Activated T-cell treated with anti-CD3 and anti-CD28 coated beads for 1 hour (primary cell): ENCODE results near the gene SDR39U1.

Source experiments
- DNase-seq: peaks from one replicate; pipeline ENCODE4 v3.0.0-alpha.2; 2020; ENCODE audit warnings: low read depth

SDR39U1 gene

DNA sequence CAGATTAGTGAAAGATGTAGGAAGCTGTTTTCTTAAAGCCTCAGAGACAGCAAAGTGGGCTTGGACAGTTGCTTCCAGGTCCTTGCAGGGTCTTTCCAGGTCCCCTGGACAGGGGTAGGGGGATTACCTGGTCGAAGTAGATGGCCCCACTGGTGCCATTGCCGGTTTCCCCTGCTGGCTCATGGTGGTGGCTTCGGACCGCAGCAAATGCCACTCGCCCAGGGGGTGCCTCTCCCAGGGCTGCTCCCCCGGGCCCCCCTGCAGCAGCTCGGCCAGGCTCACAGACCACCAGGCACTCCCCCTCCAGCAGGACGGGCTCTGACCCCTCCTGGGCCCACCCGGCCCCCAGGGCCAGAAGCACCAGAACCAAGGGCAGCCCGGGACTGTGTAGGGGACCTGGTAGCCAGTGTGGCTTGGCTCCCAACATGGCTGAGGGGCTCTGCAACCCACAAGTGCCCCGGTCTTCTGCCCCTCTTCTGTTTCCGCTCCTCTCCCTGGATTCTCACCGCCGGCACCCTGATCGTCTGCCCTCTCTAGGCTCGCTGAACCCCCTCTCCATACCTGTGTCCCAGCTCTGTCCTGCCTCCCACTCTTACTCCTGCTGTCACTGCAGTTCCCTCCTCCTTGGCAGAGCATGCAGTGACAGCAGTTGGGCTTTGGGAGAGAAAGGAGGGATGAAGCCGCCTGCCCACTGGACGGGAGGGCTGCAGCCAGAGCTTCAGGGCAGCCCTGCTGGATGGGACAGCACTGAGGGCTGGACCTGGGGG lies 13.8 kb downstream of the SDR39U1 start:
- no peak for DNase-seq

DNA sequence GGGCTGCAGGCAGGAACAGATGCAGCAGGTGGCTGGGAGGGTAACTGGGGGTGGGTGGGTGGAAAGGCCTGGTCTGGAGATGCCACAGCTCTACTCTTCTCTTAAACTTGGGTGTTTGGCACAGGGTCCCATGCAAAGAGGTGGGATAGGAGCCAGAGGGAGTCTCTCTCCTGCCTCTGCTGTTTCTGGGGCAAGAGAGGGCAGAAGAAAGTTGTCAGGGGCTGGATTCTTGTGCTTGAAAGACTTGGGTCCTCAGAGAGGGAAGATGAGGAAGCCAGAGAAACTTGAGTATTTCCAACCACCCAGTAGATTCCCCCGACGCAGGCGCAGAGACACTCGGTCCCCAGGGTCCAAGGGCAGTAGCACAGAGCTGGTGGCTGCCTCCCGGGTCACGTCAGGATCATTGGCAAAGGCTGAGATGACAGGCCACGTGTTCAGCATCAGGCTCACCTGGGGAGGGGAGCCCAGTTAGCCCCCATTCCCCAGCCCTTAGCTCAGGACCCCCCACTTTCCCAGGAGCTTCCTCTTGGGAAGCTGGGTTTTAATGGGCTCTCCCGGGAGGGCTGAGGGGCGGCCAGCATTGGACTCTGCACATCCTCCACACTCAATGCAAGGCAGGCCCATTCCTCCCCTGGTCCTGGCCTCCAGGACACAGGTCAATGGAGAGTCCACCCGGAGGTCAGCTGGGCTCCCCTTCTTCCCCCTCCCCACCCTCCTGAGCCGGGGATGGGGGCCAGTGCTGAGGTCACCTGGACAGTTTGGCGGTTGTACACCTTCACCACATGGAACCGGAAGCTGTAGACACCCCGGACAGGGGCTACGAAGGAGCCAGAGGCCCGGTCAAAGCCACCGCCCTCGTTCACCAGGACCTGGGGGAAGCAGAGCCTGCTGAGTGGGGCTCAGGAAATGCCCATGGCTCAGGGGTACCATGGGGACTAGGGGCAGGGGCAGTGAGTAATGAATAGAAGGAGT lies 14.8 kb downstream of the SDR39U1 start:
- DNase-seq = no peak

DNA sequence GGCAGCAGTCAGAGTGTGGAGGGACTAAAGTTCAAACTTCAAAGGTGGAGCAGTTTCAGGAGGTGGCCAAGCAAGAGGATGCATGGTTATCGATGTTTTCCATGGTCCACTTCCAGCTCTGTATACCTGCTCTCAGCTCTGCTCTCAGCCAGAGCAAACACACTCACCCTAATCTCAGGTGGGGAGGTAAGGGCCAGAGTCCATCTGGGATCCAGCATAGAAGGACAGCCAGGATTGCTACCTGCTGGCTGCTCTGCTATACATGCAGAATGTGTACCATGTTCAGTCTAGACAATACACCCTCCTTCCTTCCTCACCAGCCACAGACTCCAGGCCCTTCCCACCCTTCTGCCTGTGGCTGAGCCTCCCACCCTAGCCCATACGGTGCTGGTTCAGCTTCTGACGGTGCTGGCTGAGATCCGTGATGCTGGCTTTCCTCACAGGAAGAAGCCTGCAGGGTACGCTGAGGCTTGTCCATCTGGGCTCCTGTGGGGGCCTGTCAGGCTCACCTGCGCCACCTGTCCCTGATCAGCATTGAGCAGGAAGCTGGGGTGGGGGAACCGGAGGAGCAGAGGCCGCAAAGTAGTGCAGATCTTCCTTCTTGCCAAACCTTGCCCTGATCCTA lies 15.6 kb downstream of the SDR39U1 start:
- no peak for DNase-seq

DNA sequence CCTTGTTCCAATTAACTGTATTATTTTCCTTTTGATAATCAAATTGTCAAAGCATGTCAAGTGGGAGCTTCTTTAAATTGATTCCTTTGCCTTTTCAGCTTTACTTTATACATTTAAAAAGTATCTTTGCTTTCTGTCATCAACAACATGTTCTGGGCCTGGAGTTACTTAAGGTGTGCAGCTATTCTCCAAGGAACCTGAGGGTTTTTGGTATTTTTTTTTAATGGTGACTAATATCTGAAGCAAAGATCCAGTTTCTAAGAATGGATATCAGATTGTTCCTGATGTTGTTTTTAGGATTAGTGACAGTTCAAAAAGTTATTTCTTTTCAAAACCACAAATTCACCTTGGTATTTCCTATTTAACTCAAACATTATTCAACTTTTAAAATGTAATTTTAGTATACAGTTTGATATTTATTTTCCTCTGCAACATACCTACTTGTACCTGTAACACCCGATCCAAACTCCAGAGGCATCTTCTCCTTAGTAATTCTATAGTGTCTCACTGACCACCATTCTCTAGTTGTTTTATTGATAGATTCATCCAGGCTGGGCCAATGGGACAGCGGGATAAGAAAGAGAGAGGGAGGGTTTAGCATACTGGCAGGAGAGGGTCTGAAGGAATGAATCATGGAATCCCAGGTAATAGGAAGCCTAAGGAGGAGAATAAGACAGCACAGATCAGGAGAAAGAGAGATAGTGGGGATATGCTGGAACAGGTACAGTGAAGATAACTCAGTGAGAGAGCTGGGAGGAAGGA lies 16.2 kb downstream of the SDR39U1 start:
- no peak for DNase-seq

DNA sequence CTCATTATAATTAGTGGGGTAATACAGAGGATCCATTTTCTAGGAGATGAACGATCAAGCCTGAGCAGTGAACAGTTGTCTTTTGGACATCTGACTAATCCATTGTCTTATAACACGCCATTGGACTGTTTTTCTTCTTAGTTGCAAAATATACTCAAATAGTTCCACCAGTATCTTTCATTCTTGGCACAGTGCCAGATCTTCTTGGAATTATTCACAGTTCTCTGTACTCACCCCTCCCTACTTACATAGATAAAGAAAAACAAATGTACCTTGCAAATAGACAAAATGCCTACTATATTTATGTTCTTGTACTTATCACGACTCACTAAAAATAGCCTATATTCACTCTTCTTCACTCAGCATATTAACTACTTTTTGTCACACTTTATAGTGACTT lies 16.9 kb downstream of the SDR39U1 start:
- no peak for DNase-seq

DNA sequence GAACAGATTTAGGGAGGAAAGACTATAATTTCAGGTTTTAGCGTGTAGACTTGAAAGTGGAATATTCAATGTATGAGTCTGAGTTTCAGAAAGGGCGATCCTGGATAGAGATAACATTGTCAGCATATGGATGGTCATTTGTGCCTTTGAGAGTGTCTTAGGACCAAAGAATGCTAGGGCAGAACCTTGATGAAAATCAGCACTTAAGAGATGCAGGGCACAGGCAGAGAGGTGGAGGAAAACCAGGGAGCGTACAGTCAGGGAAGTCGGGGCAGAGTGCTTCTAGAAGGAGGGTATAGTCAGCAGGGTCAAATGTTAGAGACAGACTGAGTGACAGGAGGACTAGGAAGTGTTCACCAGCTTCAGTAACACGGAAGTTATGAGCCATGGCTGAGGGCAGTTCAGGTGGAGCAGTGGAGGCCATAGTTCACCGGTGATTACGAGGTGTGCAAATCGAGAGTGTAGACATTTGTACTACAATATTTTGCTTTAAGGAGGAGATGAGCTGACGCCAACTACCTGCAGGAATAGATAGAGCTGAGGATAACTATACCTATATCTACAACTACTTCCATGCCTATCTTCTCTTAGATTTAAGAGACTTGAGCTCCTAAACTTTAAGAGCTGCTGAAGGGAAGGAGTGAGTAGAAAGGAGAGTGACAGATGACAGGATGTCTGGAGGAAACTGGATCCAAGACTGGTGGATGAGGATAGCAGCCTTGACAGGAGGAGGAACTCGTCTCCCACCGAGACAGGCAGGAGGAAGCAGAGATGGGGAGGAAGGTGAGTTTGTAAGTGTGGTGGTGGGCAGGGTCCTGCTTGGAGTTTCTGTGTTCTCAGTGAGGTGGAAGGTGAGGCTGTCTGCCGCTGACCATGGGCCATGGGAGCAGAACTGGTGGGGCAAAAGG lies 19.6 kb downstream of the SDR39U1 start:
- DNase-seq = no peak

DNA sequence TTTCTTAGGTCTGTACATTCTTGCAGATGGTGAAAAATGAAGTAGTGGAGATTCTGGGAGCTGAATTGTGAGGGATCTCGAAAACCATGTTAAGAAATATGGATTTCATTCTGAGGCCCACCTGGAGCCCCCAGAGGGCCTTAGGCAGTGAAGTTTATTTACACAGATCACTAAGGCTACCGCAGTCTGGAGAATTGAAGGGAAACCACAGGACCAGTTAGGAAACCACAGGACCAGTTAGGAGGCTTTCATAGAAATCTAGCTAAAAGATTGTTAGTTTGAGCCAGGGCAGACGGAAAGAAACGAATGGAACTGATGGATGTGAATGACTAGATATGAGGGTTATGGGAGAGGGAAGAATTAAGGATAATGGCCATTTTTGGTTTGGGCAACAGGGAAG lies 20.3 kb downstream of the SDR39U1 start:
- no peak for DNase-seq

DNA sequence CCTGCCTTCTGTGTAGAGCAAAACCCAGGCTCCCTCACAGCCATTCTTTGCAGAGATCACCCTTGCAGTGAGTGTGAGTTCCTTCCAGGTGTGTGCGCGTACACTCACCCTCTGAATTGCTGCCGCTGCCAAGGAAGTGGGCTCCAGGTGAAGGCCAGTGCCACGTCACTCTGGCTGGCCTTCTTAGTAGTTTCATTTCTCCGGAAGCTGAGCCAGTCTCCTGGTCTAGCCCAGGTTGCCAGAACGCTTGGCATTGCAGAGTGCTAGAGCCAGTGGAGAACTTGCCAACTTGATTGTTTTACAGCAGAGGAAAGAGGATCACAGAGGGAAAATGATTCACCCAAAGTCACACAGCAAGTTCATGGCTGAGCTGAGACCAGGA lies 24.1 kb downstream of the SDR39U1 start:
- DNase-seq = no peak

DNA sequence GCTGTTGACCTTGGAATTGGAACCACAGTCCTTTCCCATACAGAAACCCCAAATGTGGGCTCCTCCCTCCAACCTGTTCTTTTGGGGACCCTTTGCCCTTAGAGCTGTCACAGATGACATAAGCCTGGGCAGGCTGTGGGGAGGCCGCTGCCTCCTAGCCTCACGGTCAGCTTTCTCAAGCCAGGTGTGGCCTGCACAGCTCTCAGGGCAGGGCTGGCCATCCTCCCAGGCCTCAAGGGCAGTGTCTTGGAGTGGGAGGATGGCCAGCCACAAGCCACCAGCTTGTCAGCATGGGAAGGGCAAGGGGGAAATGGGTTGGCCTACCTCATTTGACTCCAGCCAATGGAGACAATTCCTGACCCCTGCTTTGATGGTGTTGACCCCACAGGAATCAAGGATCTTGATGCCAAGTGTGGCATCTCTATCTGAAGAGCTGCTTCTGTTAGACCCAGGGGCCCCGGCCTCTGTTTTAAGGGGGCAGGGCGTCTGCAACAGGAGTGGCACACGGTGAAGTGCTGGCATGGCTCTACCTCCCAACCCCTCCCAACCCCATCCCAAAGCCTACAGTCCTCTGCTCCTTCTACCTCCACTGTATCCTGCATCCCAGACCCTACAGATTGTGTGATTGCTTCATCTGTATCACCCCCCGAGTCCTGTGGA lies 24.6 kb downstream of the SDR39U1 start:
- DNase-seq = no peak

DNA sequence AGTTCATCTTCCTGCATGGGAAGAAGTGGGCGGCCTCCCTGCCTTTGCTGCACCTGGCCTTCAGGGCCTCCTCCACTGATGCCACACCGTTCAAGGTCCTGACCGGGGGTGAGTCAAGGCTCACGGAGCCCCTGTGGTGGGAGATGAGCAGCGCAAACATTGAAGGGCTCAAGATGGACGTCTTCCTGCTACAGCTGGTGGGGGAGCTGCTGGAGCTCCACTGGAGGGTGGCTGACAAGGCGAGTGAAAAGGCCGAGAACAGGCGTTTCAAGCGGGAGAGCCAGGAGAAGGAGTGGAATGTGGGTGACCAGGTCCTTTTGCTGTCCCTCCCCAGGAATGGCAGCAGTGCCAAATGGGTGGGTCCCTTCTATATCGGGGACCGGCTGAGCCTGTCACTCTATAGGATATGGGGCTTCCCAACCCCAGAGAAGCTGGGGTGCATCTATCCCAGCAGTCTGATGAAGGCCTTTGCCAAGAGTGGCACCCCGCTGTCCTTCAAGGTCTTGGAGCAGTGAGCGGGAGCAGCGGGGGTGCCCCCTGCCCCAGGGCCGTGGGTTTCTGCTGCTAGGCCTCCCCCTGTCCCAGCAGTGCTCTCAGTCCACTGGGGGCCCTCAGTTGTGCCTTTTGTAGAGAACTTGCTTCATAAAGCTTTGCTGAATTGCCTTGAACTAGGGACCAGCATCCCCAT lies 25.5 kb downstream of the SDR39U1 start:
- DNase-seq = no peak

DNA sequence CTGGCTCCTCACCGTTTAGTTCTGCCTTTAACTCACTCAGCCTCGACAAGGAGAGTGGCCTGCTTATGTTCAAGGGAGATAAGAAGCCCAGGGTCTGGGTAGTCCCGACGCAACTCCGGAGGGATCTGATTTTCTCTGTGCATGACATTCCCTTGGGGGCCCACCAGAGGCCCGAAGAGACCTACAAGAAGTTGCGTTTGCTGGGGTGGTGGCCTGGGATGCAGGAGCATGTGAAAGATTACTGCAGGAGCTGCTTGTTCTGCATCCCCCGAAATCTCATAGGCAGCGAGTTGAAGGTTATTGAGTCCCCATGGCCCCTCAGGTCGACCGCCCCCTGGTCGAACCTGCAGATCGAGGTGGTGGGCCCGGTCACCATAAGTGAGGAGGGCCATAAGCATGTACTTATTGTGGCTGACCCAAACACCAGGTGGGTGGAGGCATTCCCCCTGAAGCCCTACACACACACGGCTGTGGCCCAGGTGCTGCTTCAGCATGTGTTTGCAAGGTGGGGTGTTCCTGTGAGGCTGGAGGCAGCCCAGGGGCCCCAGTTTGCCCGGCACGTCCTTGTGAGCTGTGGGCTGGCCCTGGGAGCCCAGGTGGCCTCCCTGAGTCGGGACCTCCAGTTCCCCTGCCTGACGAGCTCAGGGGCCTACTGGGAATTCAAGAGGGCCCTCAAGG lies 26.2 kb downstream of the SDR39U1 start:
- DNase-seq = no peak

DNA sequence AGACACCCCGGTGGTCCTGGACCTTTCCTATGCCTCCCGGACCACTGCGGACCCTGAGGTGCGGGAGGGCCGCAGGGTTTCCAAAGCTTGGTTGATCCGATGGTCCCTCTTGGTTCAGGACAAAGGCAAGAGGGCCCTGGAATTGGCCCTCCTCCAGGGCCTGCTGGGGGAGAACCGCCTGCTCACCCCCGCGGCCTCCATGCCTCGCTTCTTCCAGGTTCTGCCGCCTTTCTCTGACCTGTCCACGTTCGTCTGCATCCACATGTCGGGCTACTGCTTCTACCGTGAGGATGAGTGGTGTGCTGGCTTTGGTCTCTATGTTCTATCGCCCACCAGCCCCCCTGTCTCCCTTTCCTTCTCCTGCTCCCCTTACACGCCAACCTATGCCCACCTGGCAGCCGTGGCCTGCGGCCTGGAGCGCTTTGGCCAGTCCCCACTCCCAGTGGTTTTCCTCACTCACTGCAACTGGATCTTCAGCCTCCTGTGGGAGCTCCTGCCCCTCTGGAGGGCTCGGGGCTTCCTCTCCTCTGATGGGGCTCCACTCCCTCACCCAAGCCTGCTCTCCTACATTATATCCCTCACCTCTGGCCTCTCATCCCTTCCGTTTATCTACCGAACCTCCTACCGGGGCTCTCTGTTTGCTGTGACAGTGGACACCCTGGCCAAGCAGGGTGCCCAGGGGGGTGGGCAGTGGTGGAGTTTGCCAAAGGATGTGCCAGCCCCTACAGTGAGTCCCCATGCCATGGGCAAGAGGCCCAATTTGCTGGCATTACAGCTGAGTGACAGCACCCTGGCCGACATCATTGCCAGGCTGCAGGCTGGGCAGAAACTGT lies 26.9 kb downstream of the SDR39U1 start:
- no peak for DNase-seq

DNA sequence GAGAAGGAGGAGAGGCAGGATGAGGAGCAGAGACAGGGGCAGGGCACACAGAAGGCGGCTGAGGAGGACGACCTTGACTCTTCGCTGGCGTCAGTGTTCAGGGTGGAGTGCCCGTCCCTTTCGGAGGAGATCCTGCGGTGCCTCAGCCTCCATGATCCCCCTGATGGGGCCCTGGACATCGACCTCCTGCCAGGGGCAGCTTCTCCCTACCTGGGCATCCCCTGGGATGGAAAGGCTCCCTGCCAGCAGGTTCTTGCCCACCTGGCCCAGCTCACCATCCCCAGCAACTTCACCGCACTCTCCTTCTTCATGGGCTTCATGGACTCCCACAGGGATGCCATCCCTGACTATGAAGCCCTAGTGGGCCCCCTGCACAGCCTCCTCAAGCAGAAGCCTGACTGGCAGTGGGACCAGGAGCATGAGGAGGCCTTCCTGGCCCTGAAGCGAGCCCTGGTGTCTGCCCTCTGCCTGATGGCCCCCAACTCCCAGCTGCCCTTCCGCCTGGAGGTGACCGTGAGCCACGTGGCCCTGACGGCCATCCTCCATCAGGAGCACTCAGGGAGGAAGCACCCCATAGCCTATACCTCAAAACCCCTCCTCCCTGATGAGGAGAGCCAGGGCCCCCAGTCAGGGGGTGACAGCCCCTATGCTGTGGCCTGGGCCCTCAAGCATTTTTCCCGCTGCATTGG lies 27.7 kb downstream of the SDR39U1 start:
- DNase-seq = no peak

DNA sequence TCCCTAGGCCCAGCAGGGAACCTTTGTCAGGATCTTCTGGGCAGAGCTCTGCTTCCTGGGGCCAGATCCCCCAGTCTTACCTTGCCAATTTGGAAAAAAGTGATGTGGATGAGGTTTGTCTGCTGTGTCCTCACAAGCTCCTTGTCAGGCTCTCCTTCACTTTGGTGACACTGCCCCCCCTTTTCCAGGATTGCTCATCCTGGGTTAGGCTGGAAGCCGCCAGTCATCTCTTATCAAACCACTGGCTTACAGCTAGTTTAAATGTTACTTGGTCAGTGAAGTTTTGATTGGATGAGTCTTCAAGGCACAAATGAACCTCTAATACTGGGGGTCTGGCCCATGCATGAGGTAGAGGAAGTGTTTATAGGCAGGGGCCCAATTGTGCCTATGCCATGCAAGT lies 28.5 kb downstream of the SDR39U1 start:
- DNase-seq = no peak

DNA sequence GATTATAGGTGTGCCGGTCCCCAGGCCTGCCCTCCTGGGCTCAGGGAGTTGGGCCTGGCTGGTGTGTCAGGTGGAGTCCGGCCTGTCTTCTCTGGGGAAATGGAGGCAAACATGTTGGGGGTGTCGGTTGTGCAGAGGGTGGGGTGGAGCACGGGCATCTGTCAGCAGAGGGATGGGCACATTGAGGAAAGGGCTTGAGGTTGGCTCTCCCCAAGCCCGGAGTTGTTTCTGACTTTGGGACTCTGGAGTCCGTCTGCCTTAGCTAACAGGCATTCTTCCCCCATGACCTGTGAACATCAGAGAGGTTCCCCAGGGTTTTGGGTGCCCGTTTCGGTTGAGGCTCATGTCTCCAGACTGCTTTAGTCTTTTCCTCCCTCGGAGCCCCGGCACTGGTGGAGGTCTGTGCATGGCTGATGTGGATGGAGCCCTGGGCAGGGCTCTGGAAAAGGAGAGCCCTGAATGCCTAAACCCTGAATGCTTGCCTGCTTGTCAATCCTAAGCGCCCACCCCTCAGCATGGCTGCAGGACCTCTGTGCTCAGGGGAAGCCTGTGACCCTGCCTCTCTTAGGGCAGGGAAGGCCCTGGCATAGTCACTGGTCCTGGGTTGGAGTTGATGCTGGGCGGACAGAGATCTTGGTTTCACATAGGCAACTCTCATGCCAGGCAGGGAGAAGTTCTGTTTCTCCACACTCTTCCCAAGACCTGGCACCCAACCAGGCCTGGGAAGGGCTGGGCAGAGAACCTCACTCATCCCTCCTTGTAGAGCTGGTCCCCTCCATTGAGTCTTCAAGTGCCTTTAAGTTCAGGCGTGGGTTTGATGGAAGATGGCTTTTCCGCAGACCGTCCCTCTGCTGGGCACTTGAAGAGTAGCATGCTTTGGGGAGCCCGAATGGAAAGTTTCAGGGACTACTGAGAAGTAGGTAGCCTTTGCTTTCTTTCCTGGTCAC lies 30.9 kb downstream of the SDR39U1 start:
- DNase-seq = peak; percentile 33

DNA sequence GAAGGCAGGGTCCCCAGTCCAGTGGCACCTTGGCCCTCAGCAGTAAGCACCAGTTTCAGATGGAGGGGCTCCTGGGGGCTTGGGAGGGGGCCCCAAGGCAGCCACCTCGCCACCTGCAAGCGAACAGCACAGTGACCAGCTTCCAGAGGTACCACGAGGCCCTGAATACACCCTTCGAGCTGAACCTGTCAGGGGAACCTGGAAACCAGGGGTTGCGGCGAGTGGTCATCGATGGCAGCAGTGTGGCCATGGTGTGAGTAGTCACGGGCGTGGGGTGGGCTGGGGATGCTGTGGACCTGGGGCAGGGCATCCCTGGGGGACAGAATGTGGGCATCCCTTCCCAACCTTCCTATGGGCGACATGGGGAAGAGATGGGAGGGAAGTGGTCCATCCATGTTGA lies 32.6 kb downstream of the SDR39U1 start:
- no peak for DNase-seq

DNA sequence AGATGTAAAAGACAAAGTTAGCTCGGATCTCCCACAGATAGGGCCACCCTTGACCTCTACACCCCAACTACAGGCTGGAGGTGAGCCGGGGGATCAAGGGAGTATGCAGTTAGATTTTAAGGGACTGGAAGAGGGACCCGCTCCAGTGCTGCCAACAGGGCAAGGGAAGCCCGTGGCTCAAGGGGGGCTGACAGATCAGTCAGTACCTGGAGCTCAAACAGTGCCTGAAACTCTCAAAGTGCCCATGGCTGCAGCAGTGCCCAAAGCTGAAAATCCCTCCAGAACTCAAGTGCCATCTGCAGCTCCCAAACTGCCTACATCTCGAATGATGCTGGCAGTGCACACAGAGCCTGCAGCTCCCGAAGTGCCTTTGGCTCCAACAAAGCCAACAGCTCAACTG lies 33.4 kb downstream of the SDR39U1 start:
- no peak for DNase-seq
